A673 (cell line): Measurements from ENCODE around the gene SH3BP5L.

ENCODE experiments used
- EZH2 ChIP-seq: fragments of 200-600 bp; sonication (generic); IDR thresholded peaks from 2 replicates; pipeline ENCODE4 v1.6.1; 2017; ENCODE audit warnings: borderline replicate concordance, low read depth, mild to moderate bottlenecking, mixed read lengths, antibody characterized with exemption, low read length; ENCODE audit not compliant: poor library complexity, severe bottlenecking
- TF ChIP-seq, protein P1 (sequence below): fragments of 300-800, 200-600 bp; sonication (generic); conservative IDR thresholded peaks from 2 replicates; pipeline ENCODE4 v1.5.1; 2017; ENCODE audit warnings: low read depth, mild to moderate bottlenecking, antibody characterized with exemption, low read length, moderate library complexity, mixed read lengths

DNA sequence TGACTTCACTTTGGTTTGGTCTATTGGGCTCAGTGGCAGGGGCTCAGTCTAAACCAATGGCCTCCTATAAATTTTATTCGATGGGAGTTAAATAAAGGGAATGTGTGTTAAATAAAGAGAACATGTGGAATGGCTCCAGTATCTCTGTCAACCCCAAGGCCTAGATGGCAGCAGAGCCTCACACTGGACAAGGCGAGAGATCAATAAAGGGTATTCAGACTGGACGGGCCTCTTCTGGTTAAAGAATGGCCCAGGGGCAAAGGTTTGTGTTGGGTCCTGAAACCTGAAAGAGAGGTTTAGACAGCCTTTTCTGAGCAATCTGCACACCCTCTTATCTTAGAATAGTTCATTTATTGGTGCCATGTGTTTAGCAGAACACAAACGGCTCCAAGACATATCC is 34.7 kb downstream of the SH3BP5L start:
- TF ChIP-seq EZH2: no peak
- TF ChIP-seq, protein P1, sequence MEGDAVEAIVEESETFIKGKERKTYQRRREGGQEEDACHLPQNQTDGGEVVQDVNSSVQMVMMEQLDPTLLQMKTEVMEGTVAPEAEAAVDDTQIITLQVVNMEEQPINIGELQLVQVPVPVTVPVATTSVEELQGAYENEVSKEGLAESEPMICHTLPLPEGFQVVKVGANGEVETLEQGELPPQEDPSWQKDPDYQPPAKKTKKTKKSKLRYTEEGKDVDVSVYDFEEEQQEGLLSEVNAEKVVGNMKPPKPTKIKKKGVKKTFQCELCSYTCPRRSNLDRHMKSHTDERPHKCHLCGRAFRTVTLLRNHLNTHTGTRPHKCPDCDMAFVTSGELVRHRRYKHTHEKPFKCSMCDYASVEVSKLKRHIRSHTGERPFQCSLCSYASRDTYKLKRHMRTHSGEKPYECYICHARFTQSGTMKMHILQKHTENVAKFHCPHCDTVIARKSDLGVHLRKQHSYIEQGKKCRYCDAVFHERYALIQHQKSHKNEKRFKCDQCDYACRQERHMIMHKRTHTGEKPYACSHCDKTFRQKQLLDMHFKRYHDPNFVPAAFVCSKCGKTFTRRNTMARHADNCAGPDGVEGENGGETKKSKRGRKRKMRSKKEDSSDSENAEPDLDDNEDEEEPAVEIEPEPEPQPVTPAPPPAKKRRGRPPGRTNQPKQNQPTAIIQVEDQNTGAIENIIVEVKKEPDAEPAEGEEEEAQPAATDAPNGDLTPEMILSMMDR: no peak
